ENCODE measurements around the gene PIGL. TPM values are rescaled to one million over a fixed set of nuclear protein-coding genes. Genes with fewer than 3 reads are reported as not detected.

PIGL gene
- total and polyA plus RNA-seq, 7 donors, result 3.0 to 42.4 (median 24.2) TPM

- peaks cover 0 to 4% (median 2%) of the 10 kb centered on the region in 4 donors for H3K4me1 ChIP-seq
- no peak overlapping the region for H3K27ac ChIP-seq
- no peak for DNase-seq
- no peaks in the 10 kb centered on the region for H3K36me3 ChIP-seq
- no peaks in the 10 kb centered on the region for H3K9me3 ChIP-seq
- TF ChIP-seq POLR2A (IDR thresholded peaks at IDR 0.05) (no peak), POLR2AphosphoS5 (IDR thresholded peaks at IDR 0.05) (no peak), CTCF (IDR thresholded peaks at IDR 0.05) (no peak), EP300 (IDR thresholded peaks at IDR 0.05) (no peak)
- no peak overlapping the region for H3K4me3 ChIP-seq
- intact Hi-C loops (cut with DNase I), result no loop called here
- no peaks in the 10 kb centered on the region for H3K27me3 ChIP-seq
Observed at GRCh38 chr17:16358394-16358793, 141.4 kb downstream of the PIGL start.

GRCh38 chr17:16361874-16362273 is 144.9 kb downstream of the PIGL start:
- H3K4me3 ChIP-seq, result no peak overlapping the region
- no peak for TF ChIP-seq EP300 (IDR thresholded peaks at IDR 0.05)
- no peak for TF ChIP-seq CTCF (IDR thresholded peaks at IDR 0.05)
- no peak for TF ChIP-seq POLR2AphosphoS5 (IDR thresholded peaks at IDR 0.05)
- TF ChIP-seq POLR2A (IDR thresholded peaks at IDR 0.05), result no peak
- H3K9me3 ChIP-seq, result no peaks in the 10 kb centered on the region
- intact Hi-C loops (cut with DNase I), result loop anchor here (5.0 kb wide), 1 partner anchor 160 kb away; no protein-coding TSS in a partner anchor
- no peaks in the 10 kb centered on the region for H3K36me3 ChIP-seq
- no peak overlapping the region for H3K27ac ChIP-seq
- H3K27me3 ChIP-seq, result no peaks in the 10 kb centered on the region
- WGBS, 2 donors, result 83 to 88% methylated on average over 8 of the region's 8 CpGs
- peaks cover 0 to 6% (median 0%) of the 10 kb centered on the region in 4 donors for H3K4me1 ChIP-seq
- peak; percentile 6 for DNase-seq

- intact Hi-C loops (cut with DNase I), result loop anchor here (5.0 kb wide), 1 partner anchor 158 kb away; no protein-coding TSS in a partner anchor
Observed at GRCh38 chr17:16363749-16364536, 146.9 kb downstream of the PIGL start.

GRCh38 chr17:16364625-16365024 is 147.6 kb downstream of the PIGL start:
- intact Hi-C loops (cut with DNase I), result loop anchor here (5.0 kb wide), 1 partner anchor 158 kb away; no protein-coding TSS in a partner anchor
- H3K27ac ChIP-seq, result peak overlapping the region in 2 of 4 donors; percentile 5 to 52
- peaks cover 0 to 6% (median 0%) of the 10 kb centered on the region in 4 donors for H3K4me1 ChIP-seq
- H3K27me3 ChIP-seq, result no peaks in the 10 kb centered on the region
- TF ChIP-seq CTCF (IDR thresholded peaks at IDR 0.05) (no peak), POLR2A (IDR thresholded peaks at IDR 0.05) (no peak), POLR2AphosphoS5 (IDR thresholded peaks at IDR 0.05) (no peak), EP300 (IDR thresholded peaks at IDR 0.05) (no peak)
- no peaks in the 10 kb centered on the region for H3K9me3 ChIP-seq
- H3K4me3 ChIP-seq, result no peak overlapping the region
- DNase-seq, result peak; percentile 11
- H3K36me3 ChIP-seq, result no peaks in the 10 kb centered on the region

More at GRCh38 chr17:16363749-16364536, 146.9 kb downstream of the PIGL start:
- no peaks in the 10 kb centered on the region for H3K9me3 ChIP-seq
- no peaks in the 10 kb centered on the region for H3K36me3 ChIP-seq
- WGBS, 2 donors, result 8 to 15% methylated on average over 6 of the region's 6 CpGs
- TF ChIP-seq CTCF (IDR thresholded peaks at IDR 0.05), result peak; percentile 49 to 92 (median 86)
- no peak for TF ChIP-seq POLR2A (IDR thresholded peaks at IDR 0.05)
- DNase-seq, result peak; percentile 79
- peak overlapping the region in 2 of 4 donors; percentile 5 to 52 for H3K27ac ChIP-seq
- H3K27me3 ChIP-seq, result no peaks in the 10 kb centered on the region
- no peak overlapping the region for H3K4me3 ChIP-seq
- peaks cover 0 to 6% (median 0%) of the 10 kb centered on the region in 4 donors for H3K4me1 ChIP-seq

All from sigmoid colon (tissue), 7 donors.